ENCODE data around the gene HID1. TPM values are rescaled to one million over a fixed set of nuclear protein-coding genes. Genes with fewer than 3 reads are reported as not detected.
A peak's percentile ranks its signal among the peaks of the same experiment; 100 is the strongest.

HID1 gene
- 1 to 10 TPM in 2 of 3 donors, under 1 TPM in 1; 0.66 to 9.5 (median 2.8) TPM for total RNA-seq
- total RNA-seq (2013): 0.56 TPM

- peak; percentile 73 to 92 (median 89) for ATAC-seq
- Mint-ChIP-seq H3K4me3 (peak within 1 kb of the TSS; percentile 83), H3K4me1 (peaks cover 6% of the 10 kb centered on the region in 2 donors), H3K36me3 (no peaks in the 10 kb centered on the region), H3K27ac (peak within 1 kb of the TSS in 1 of 2 donors; percentile 6), H3K27me3 (ENCODE audit: low read depth in 2 of 2) (peaks cover 6 to 25% of the 10 kb centered on the region in 2 donors), H3K9me3 (no peaks in the 10 kb centered on the region)
- Histone ChIP-seq H3K27me3 (ENCODE audit: control insufficient read depth, insufficient read depth, low read length) (peaks cover 23% of the 10 kb centered on the region), H3K4me1 (ENCODE audit: control insufficient read depth, insufficient read depth, low read length) (peaks cover 17% of the 10 kb centered on the region), H3K27ac (ENCODE audit: low read length) (no peak within 1 kb of the TSS), H3K9me3 (ENCODE audit: control insufficient read depth, insufficient read depth, low read length) (no peaks in the 10 kb centered on the region), H3K36me3 (ENCODE audit: control insufficient read depth, insufficient read depth, low read length) (no peaks in the 10 kb centered on the region), H3K4me3 (ENCODE audit: low read length) (peak within 1 kb of the TSS; percentile 42)
- intact Hi-C loops (cut with micrococcal nuclease): no loop called here
- WGBS (ENCODE audit: insufficient coverage): 3% methylated on average over 95 of the region's 95 CpGs
- DNase-seq: peak; percentile 55 to 87
- TF ChIP-seq CTCF (IDR thresholded peaks at IDR 0.05): no peak
Observed at GRCh38 chr17:74972107-74972972, at the start of gene HID1. HID1 (minus strand) TSS chr17:74972759; CDS start chr17:74972656, 103 bp downstream.

- no peak for ATAC-seq
- peaks cover 7% of the 10 kb centered on the region for H3K4me1 ChIP-seq (ENCODE audit: control insufficient read depth, insufficient read depth, low read length)
- H3K27me3 ChIP-seq (ENCODE audit: control insufficient read depth, insufficient read depth, low read length): no peaks in the 10 kb centered on the region
- TF ChIP-seq CTCF (IDR thresholded peaks at IDR 0.05): no peak
- no peaks in the 10 kb centered on the region for H3K9me3 Mint-ChIP-seq
- no peak overlapping the region for H3K27ac Mint-ChIP-seq
- no peaks in the 10 kb centered on the region for H3K36me3 Mint-ChIP-seq
- H3K4me3 Mint-ChIP-seq: no peak overlapping the region
- H3K9me3 ChIP-seq (ENCODE audit: control insufficient read depth, insufficient read depth, low read length): no peaks in the 10 kb centered on the region
- no peak for DNase-seq
- no peak overlapping the region for H3K4me3 ChIP-seq (ENCODE audit: low read length)
- H3K4me1 Mint-ChIP-seq: peaks cover 0 to 5% of the 10 kb centered on the region in 2 donors
- intact Hi-C loops (cut with micrococcal nuclease): no loop called here
- H3K27ac ChIP-seq (ENCODE audit: low read length): no peak overlapping the region
- H3K36me3 ChIP-seq (ENCODE audit: control insufficient read depth, insufficient read depth, low read length): peaks cover 39% of the 10 kb centered on the region
- WGBS (ENCODE audit: insufficient coverage): 97% methylated on average over 19 of the region's 19 CpGs
- H3K27me3 Mint-ChIP-seq (ENCODE audit: low read depth in 2 of 2): no peaks in the 10 kb centered on the region
Observed at GRCh38 chr17:75020331-75021110, 48.0 kb upstream of the HID1 start.

- 95% methylated on average over 3 of the region's 3 CpGs for WGBS (ENCODE audit: insufficient coverage)
- Histone ChIP-seq H3K36me3 (ENCODE audit: control insufficient read depth, insufficient read depth, low read length) (peaks cover 39% of the 10 kb centered on the region), H3K4me1 (ENCODE audit: control insufficient read depth, insufficient read depth, low read length) (peaks cover under 1% of the 10 kb centered on the region), H3K27ac (ENCODE audit: low read length) (no peak overlapping the region), H3K9me3 (ENCODE audit: control insufficient read depth, insufficient read depth, low read length) (no peaks in the 10 kb centered on the region), H3K4me3 (ENCODE audit: low read length) (no peak overlapping the region), H3K27me3 (ENCODE audit: control insufficient read depth, insufficient read depth, low read length) (no peaks in the 10 kb centered on the region)
- Mint-ChIP-seq H3K4me1 (peaks cover 0 to 13% of the 10 kb centered on the region in 2 donors), H3K4me3 (no peak overlapping the region), H3K27me3 (ENCODE audit: low read depth in 2 of 2) (no peaks in the 10 kb centered on the region), H3K36me3 (no peaks in the 10 kb centered on the region), H3K27ac (no peak overlapping the region), H3K9me3 (no peaks in the 10 kb centered on the region)
- intact Hi-C loops (cut with micrococcal nuclease): no loop called here
- ATAC-seq (no peak), DNase-seq (no peak)
- no peak for TF ChIP-seq CTCF (IDR thresholded peaks at IDR 0.05)
Observed at GRCh38 chr17:75019710-75020109, 47.2 kb upstream of the HID1 start.
